D341Med (cell line): ENCODE data around the gene TBCK.
"Not testable (repeated sequence)": the region's sequence is repeated elsewhere in the genome, so short reads cannot be mapped to it uniquely, and the experiment has no call there.

Experiments
- DNase-seq: peaks from one replicate; pipeline ENCODE4 v3.0.0; 2012; ENCODE audit warnings: low spot score

Gene TBCK

GRCh38 chr4:106213291-106213690 is 102.7 kb downstream of the TBCK start:
- DNase-seq = not testable (repeated sequence)

GRCh38 chr4:106210021-106210420 is 106.0 kb downstream of the TBCK start:
- DNase-seq = no peak

GRCh38 chr4:106208481-106209460 is 107.2 kb downstream of the TBCK start:
- DNase-seq = peak; percentile 10

- peak; percentile 23 for DNase-seq
Measured at GRCh38 chr4:106201373-106201772, 114.6 kb downstream of the TBCK start.

GRCh38 chr4:106195435-106195950 is 120.5 kb downstream of the TBCK start:
- DNase-seq = no peak

GRCh38 chr4:106194801-106195200 is 121.2 kb downstream of the TBCK start:
- no peak for DNase-seq

- DNase-seq = no peak
Measured at GRCh38 chr4:106192131-106192530, 123.9 kb downstream of the TBCK start.

- no peak for DNase-seq
Measured at GRCh38 chr4:106186201-106186600, 129.8 kb downstream of the TBCK start.

GRCh38 chr4:106183551-106183950 is 132.5 kb downstream of the TBCK start:
- DNase-seq = no peak

- DNase-seq = no peak
Measured at GRCh38 chr4:106172861-106173260, 143.1 kb downstream of the TBCK start.

- DNase-seq = no peak
Measured at GRCh38 chr4:106165351-106166010, 150.5 kb downstream of the TBCK start.

GRCh38 chr4:106162278-106162677 is 153.7 kb downstream of the TBCK start:
- DNase-seq = no peak

- no peak for DNase-seq
Measured at GRCh38 chr4:106160560-106160959, 155.4 kb downstream of the TBCK start.

GRCh38 chr4:106149911-106150310 is 166.1 kb downstream of the TBCK start:
- no peak for DNase-seq

- DNase-seq = no peak
Measured at GRCh38 chr4:106149026-106149425, 167.0 kb downstream of the TBCK start.

GRCh38 chr4:106142616-106143127 is 173.3 kb downstream of the TBCK start:
- DNase-seq = no peak

- DNase-seq = no peak
Measured at GRCh38 chr4:106140601-106141000, 175.4 kb downstream of the TBCK start.

GRCh38 chr4:106136777-106137331 is 179.2 kb downstream of the TBCK start:
- no peak for DNase-seq

GRCh38 chr4:106132045-106132444 is 184.0 kb downstream of the TBCK start:
- no peak for DNase-seq

- no peak for DNase-seq
Measured at GRCh38 chr4:106126062-106126461, 189.9 kb downstream of the TBCK start.

- not testable (repeated sequence) for DNase-seq
Measured at GRCh38 chr4:106119949-106120555, 196.0 kb downstream of the TBCK start.

- no peak for DNase-seq
Measured at GRCh38 chr4:106116025-106116424, 200.0 kb downstream of the TBCK start.
